22Rv1 (cell line): ENCODE data around the gene C16orf86.

Source experiments
- CTCF ChIP-seq: fragments of 450-650 bp; IDR thresholded peaks from 2 replicates; pipeline ENCODE4 v1.5.1; 2017; ENCODE audit warnings: mild to moderate bottlenecking
- ZFX ChIP-seq: fragments of 450-650 bp; IDR thresholded peaks from 2 replicates; pipeline ENCODE4 v1.6.1; 2017; ENCODE audit warnings: antibody characterized with exemption, borderline replicate concordance

- TF ChIP-seq CTCF (no peak), ZFX (no peak)
Observed at GRCh38 chr16:67649494-67649931, 17.1 kb upstream of the C16orf86 start.
